IgD-negative memory B cell (primary cell): Measurements from ENCODE around the gene PKD2L2. TPM values are rescaled to one million over a fixed set of nuclear protein-coding genes. Genes with fewer than 3 reads are reported as not detected.
"Not testable (repeated sequence)": the region's sequence is repeated elsewhere in the genome, so short reads cannot be mapped to it uniquely, and the experiment has no call there.

Experiments used
- H3K27ac Mint-ChIP-seq, 3 donors: one replicate each; pipeline ENCODE4 v1.8.0; 2020 to 2022; ENCODE audit warnings: mild to moderate bottlenecking in 3 of 3, mixed read lengths in 3 of 3, moderate library complexity in 1 of 3
- H3K27me3 Mint-ChIP-seq: one replicate; pipeline ENCODE4 v1.8.0; 2021; ENCODE audit warnings: mixed read lengths
- H3K36me3 Mint-ChIP-seq: one replicate; pipeline ENCODE4 v1.8.0; 2020; ENCODE audit warnings: mild to moderate bottlenecking, mixed read lengths
- H3K4me1 Mint-ChIP-seq, 3 donors: one replicate each; pipeline ENCODE4 v1.8.0; 2020 to 2022; ENCODE audit warnings: mixed read lengths in 3 of 3, mild to moderate bottlenecking in 1 of 3
- H3K4me3 Mint-ChIP-seq, 4 donors: one replicate each; pipeline ENCODE4 v1.8.0; 2020 to 2022; ENCODE audit warnings: mild to moderate bottlenecking in 4 of 4, mixed read lengths in 4 of 4, moderate library complexity in 3 of 4
- H3K9me3 Mint-ChIP-seq, 3 donors: one replicate each; pipeline ENCODE4 v1.8.0; 2020 to 2021; ENCODE audit warnings: mixed read lengths in 3 of 3, mild to moderate bottlenecking in 1 of 3
- polyA plus RNA-seq: library from polyadenylated mRNA; unstranded; fragments of 300-500 nt; fragmentation: Illumina TruSeq; gene quantifications from one replicate; pipeline ENCODE4 v1.2.3, GENCODE V29; 2021

The PKD2L2 gene
- polyA plus RNA-seq, 1 donor from 2014 or later = 0.46 TPM

- Mint-ChIP-seq H3K4me3 (no peak overlapping the region), H3K9me3 (no peaks in the 10 kb centered on the region), H3K4me1 (peaks cover 2 to 19% (median 12%) of the 10 kb centered on the region in 3 donors), H3K36me3 (no peaks in the 10 kb centered on the region), H3K27ac (no peak overlapping the region), H3K27me3 (no peaks in the 10 kb centered on the region)
These were observed 13.3 kb downstream of the PKD2L2 start for GRCh38 chr5:137902408-137903133.

- H3K4me3 Mint-ChIP-seq = no peak overlapping the region
These were observed 25.5 kb downstream of the PKD2L2 start for GRCh38 chr5:137914758-137915157.

GRCh38 chr5:137916923-137917322 is 27.7 kb downstream of the PKD2L2 start:
- H3K36me3 Mint-ChIP-seq = peaks cover 1% of the 10 kb centered on the region
- H3K9me3 Mint-ChIP-seq = peaks cover 1 to 14% (median 8%) of the 10 kb centered on the region in 3 donors
- H3K27ac Mint-ChIP-seq = no peak overlapping the region
- H3K4me3 Mint-ChIP-seq = no peak overlapping the region
- H3K27me3 Mint-ChIP-seq = no peaks in the 10 kb centered on the region
- H3K4me1 Mint-ChIP-seq = no peaks in the 10 kb centered on the region

More at GRCh38 chr5:137914758-137915157, 25.5 kb downstream of the PKD2L2 start:
- peaks cover 1% of the 10 kb centered on the region for H3K36me3 Mint-ChIP-seq
- peaks cover 1 to 14% (median 8%) of the 10 kb centered on the region in 3 donors for H3K9me3 Mint-ChIP-seq
- peaks cover 1% of the 10 kb centered on the region for H3K27me3 Mint-ChIP-seq
- no peaks in the 10 kb centered on the region for H3K4me1 Mint-ChIP-seq
- no peak overlapping the region for H3K27ac Mint-ChIP-seq

GRCh38 chr5:137921931-137922330 is 32.7 kb downstream of the PKD2L2 start:
- no peak overlapping the region for H3K27ac Mint-ChIP-seq
- H3K4me3 Mint-ChIP-seq = no peak overlapping the region
- no peaks in the 10 kb centered on the region for H3K27me3 Mint-ChIP-seq
- H3K4me1 Mint-ChIP-seq = peaks cover 0 to 3% (median 0%) of the 10 kb centered on the region in 3 donors
- peaks cover 0 to under 1% (median under 1%) of the 10 kb centered on the region in 3 donors for H3K9me3 Mint-ChIP-seq
- peaks cover 1% of the 10 kb centered on the region for H3K36me3 Mint-ChIP-seq

GRCh38 chr5:137923856-137924255 is 34.6 kb downstream of the PKD2L2 start:
- no peak overlapping the region for H3K4me3 Mint-ChIP-seq
- no peaks in the 10 kb centered on the region for H3K27me3 Mint-ChIP-seq

GRCh38 chr5:137932800-137933199 is 43.5 kb downstream of the PKD2L2 start:
- peaks cover 5 to 20% (median 14%) of the 10 kb centered on the region in 3 donors for H3K4me1 Mint-ChIP-seq
- peaks cover 2% of the 10 kb centered on the region for H3K36me3 Mint-ChIP-seq
- no peaks in the 10 kb centered on the region for H3K27me3 Mint-ChIP-seq
- H3K9me3 Mint-ChIP-seq = no peaks in the 10 kb centered on the region
- H3K27ac Mint-ChIP-seq = no peak overlapping the region
- H3K4me3 Mint-ChIP-seq = no peak overlapping the region

More at GRCh38 chr5:137923856-137924255, 34.6 kb downstream of the PKD2L2 start:
- Mint-ChIP-seq H3K4me1 (peaks cover 0 to 3% (median 0%) of the 10 kb centered on the region in 3 donors), H3K9me3 (no peaks in the 10 kb centered on the region), H3K27ac (peak overlapping the region in 1 of 3 donors; percentile 62), H3K36me3 (no peaks in the 10 kb centered on the region)

GRCh38 chr5:137933491-137933911 is 44.2 kb downstream of the PKD2L2 start:
- no peaks in the 10 kb centered on the region for H3K27me3 Mint-ChIP-seq
- peaks cover 5 to 20% (median 14%) of the 10 kb centered on the region in 3 donors for H3K4me1 Mint-ChIP-seq
- H3K4me3 Mint-ChIP-seq = no peak overlapping the region
- peaks cover 2% of the 10 kb centered on the region for H3K36me3 Mint-ChIP-seq
- H3K27ac Mint-ChIP-seq = no peak overlapping the region
- no peaks in the 10 kb centered on the region for H3K9me3 Mint-ChIP-seq

GRCh38 chr5:137935190-137935589 is 45.9 kb downstream of the PKD2L2 start:
- Mint-ChIP-seq H3K4me1 (peaks cover 5 to 20% (median 14%) of the 10 kb centered on the region in 3 donors), H3K4me3 (no peak overlapping the region), H3K27me3 (no peaks in the 10 kb centered on the region), H3K36me3 (no peaks in the 10 kb centered on the region), H3K9me3 (no peaks in the 10 kb centered on the region), H3K27ac (peak overlapping the region; percentile 3 to 83 (median 23))

GRCh38 chr5:137935694-137936093 is 46.4 kb downstream of the PKD2L2 start:
- H3K36me3 Mint-ChIP-seq = no peaks in the 10 kb centered on the region
- H3K27me3 Mint-ChIP-seq = no peaks in the 10 kb centered on the region
- no peak overlapping the region for H3K4me3 Mint-ChIP-seq
- peak overlapping the region; percentile 23 to 83 (median 54) for H3K27ac Mint-ChIP-seq
- H3K4me1 Mint-ChIP-seq = peaks cover 5 to 20% (median 14%) of the 10 kb centered on the region in 3 donors
- no peaks in the 10 kb centered on the region for H3K9me3 Mint-ChIP-seq

GRCh38 chr5:137937994-137938750 is 48.9 kb downstream of the PKD2L2 start:
- Mint-ChIP-seq H3K27ac (no peak overlapping the region), H3K4me1 (peaks cover 5 to 20% (median 14%) of the 10 kb centered on the region in 3 donors), H3K4me3 (no peak overlapping the region), H3K9me3 (no peaks in the 10 kb centered on the region), H3K27me3 (no peaks in the 10 kb centered on the region), H3K36me3 (peaks cover 2% of the 10 kb centered on the region)

- Mint-ChIP-seq H3K9me3 (no peaks in the 10 kb centered on the region), H3K36me3 (peaks cover 2% of the 10 kb centered on the region), H3K4me3 (no peak overlapping the region), H3K27me3 (no peaks in the 10 kb centered on the region), H3K27ac (no peak overlapping the region), H3K4me1 (peaks cover 5 to 20% (median 14%) of the 10 kb centered on the region in 3 donors)
These were observed 49.5 kb downstream of the PKD2L2 start for GRCh38 chr5:137938751-137939143.

- peaks cover 7% of the 10 kb centered on the region for H3K36me3 Mint-ChIP-seq
- H3K9me3 Mint-ChIP-seq = no peaks in the 10 kb centered on the region
- H3K4me3 Mint-ChIP-seq = no peak overlapping the region
These were observed 50.1 kb downstream of the PKD2L2 start for GRCh38 chr5:137939331-137939730.

GRCh38 chr5:137944280-137944679 is 55.0 kb downstream of the PKD2L2 start:
- Mint-ChIP-seq H3K27ac (peak overlapping the region in 1 of 3 donors; percentile 2), H3K4me3 (peak overlapping the region in 1 of 4 donors; percentile 52), H3K36me3 (peaks cover 18% of the 10 kb centered on the region)
- not testable (repeated sequence) for H3K4me1 Mint-ChIP-seq, H3K27me3 Mint-ChIP-seq, H3K9me3 Mint-ChIP-seq

More at GRCh38 chr5:137939331-137939730, 50.1 kb downstream of the PKD2L2 start:
- Mint-ChIP-seq H3K27me3 (no peaks in the 10 kb centered on the region), H3K27ac (no peak overlapping the region), H3K4me1 (peaks cover 5 to 20% (median 14%) of the 10 kb centered on the region in 3 donors)

GRCh38 chr5:137945825-137946224 is 56.6 kb downstream of the PKD2L2 start:
- no peaks in the 10 kb centered on the region for H3K9me3 Mint-ChIP-seq
- H3K27me3 Mint-ChIP-seq = no peaks in the 10 kb centered on the region
- H3K4me3 Mint-ChIP-seq = no peak overlapping the region
- no peaks in the 10 kb centered on the region for H3K4me1 Mint-ChIP-seq
- peak overlapping the region in 2 of 3 donors; percentile 10 to 27 for H3K27ac Mint-ChIP-seq
- peaks cover 20% of the 10 kb centered on the region for H3K36me3 Mint-ChIP-seq

GRCh38 chr5:137954131-137954879 is 65.0 kb downstream of the PKD2L2 start:
- Mint-ChIP-seq H3K27me3 (no peaks in the 10 kb centered on the region), H3K4me1 (no peaks in the 10 kb centered on the region), H3K9me3 (no peaks in the 10 kb centered on the region), H3K27ac (no peak overlapping the region), H3K4me3 (no peak overlapping the region), H3K36me3 (peaks cover 4% of the 10 kb centered on the region)
